B cell (primary cell): ENCODE results near the gene GCHFR. TPM values are rescaled to one million over a fixed set of nuclear protein-coding genes. Genes with fewer than 3 reads are reported as not detected.

Experiments
- ATAC-seq: fragments of 200-7000 bp; cut with Tn5 transposase; one replicate; pipeline ENCODE4 v1.10.0; 2021; ENCODE audit warnings: low read depth, mild to moderate bottlenecking, moderate number of reproducible peaks, moderate library complexity
- CTCF ChIA-PET: fragments of 350-600 bp; sonication (Branson Sonifier 250); formaldehyde crosslinking; loops from one replicate; lab custom pipeline; 2021; ENCODE audit warnings: antibody characterized with exemption, inconsistent platforms; lab: Charles Lee
- POLR2A ChIA-PET: fragments of 350-600 bp; sonication (Branson Sonifier 250); formaldehyde crosslinking; loops from one replicate; lab custom pipeline; 2021; ENCODE audit warnings: antibody characterized with exemption; lab: Charles Lee
- DNase-seq: peaks from one replicate; pipeline ENCODE4 v3.0.0; 2013
- H2AFZ ChIP-seq: 2 replicates; pipeline ENCODE4 v1.6.1; 2012; ENCODE audit warnings: mild to moderate bottlenecking, low read depth, low read length; ENCODE audit not compliant: insufficient read depth, poor library complexity, severe bottlenecking
- H3K27ac ChIP-seq, 2 donors: 1 replicate in 1 of 2; 2 replicates in 1 of 2; pipeline ENCODE4 v1.5.1; 2012 to 2013; ENCODE audit warnings: low read length in 2 of 2, mild to moderate bottlenecking in 2 of 2, moderate library complexity in 1 of 2
- H3K27me3 ChIP-seq, 4 experiments: fragments of 200-600 bp in 1 of 4; sonication (generic) in 1 of 4; replicated peaks in 1 of 4; 1 replicate in 2 of 4; 2 replicates in 2 of 4; pipeline versions ENCODE4 v1.6.1 to v1.7.0; 2013 to 2016; ENCODE audit warnings: low read length in 3 of 4, mild to moderate bottlenecking in 2 of 4, mixed read lengths in 1 of 4, moderate library complexity in 1 of 4; ENCODE audit not compliant: insufficient read depth in 4 of 4, control insufficient read depth in 3 of 4; ENCODE audit errors: control extremely low read depth in 1 of 4
- H3K36me3 ChIP-seq, 2 experiments: replicated peaks in 1 of 2; 1 replicate in 1 of 2; 2 replicates in 1 of 2; pipeline versions ENCODE4 v1.6.1 to v1.7.1; 2013; ENCODE audit warnings: low read length in 1 of 2; ENCODE audit not compliant: insufficient read depth in 2 of 2, control insufficient read depth in 1 of 2; ENCODE audit errors: control extremely low read depth in 1 of 2, extremely low read depth in 1 of 2
- H3K4me1 ChIP-seq, 2 donors: fragments of 200-600 bp in 1 of 2; sonication (generic) in 1 of 2; 1 replicate in 1 of 2; 2 replicates in 1 of 2; pipeline versions ENCODE4 v1.5.1 to v1.6.1; 2013 to 2017; ENCODE audit warnings: low read length in 2 of 2; ENCODE audit not compliant: control insufficient read depth in 2 of 2, insufficient read depth in 2 of 2
- H3K4me2 ChIP-seq: replicated peaks from 2 replicates; pipeline ENCODE3; 2012; ENCODE audit warnings: mild to moderate bottlenecking, low read depth, low read length; ENCODE audit not compliant: poor library complexity, severe bottlenecking
- H3K4me3 ChIP-seq, 5 experiments: fragments of 200-600 bp in 1 of 5; sonication (generic) in 1 of 5; 1 replicate in 3 of 5; 2 replicates in 2 of 5; pipeline versions ENCODE4 v1.5.1 to v1.7.0; 2011 to 2016; ENCODE audit warnings: low read length in 4 of 5, mild to moderate bottlenecking in 4 of 5, low read depth in 2 of 5, control low read depth in 1 of 5, moderate library complexity in 1 of 5; ENCODE audit not compliant: insufficient read depth in 1 of 5; ENCODE audit errors: control extremely low read depth in 1 of 5, extremely low read depth in 1 of 5
- H3K79me2 ChIP-seq: fragments of 200-600 bp; sonication (generic); one replicate; pipeline ENCODE4 v1.6.0; 2016; ENCODE audit warnings: low read length; ENCODE audit not compliant: control insufficient read depth, insufficient read depth
- H3K9ac ChIP-seq: fragments of 200-600 bp; sonication (generic); 2 replicates; pipeline ENCODE4 v1.6.1; 2017; ENCODE audit warnings: mild to moderate bottlenecking, low read length, moderate library complexity
- H3K9me3 ChIP-seq, 3 donors: one replicate each; pipeline versions ENCODE4 v1.6.1 to v1.7.1; 2013; ENCODE audit warnings: low read length in 2 of 3; ENCODE audit not compliant: control insufficient read depth in 2 of 3, insufficient read depth in 1 of 3; ENCODE audit errors: control extremely low read depth in 1 of 3
- H4K20me1 ChIP-seq: 2 replicates; pipeline ENCODE4 v1.6.0; 2012; ENCODE audit warnings: mild to moderate bottlenecking, low read length; ENCODE audit not compliant: insufficient read depth, control insufficient read depth, poor library complexity, severe bottlenecking
- H3K27ac Mint-ChIP-seq: one replicate; pipeline ENCODE4 v1.8.0; 2021; ENCODE audit warnings: mixed read lengths
- H3K27me3 Mint-ChIP-seq: one replicate; pipeline ENCODE4 v1.8.0; 2021; ENCODE audit warnings: mixed read lengths
- H3K4me1 Mint-ChIP-seq: one replicate; pipeline ENCODE4 v1.8.0; 2021; ENCODE audit warnings: mixed read lengths
- H3K4me3 Mint-ChIP-seq: one replicate; pipeline ENCODE4 v1.8.0; 2021; ENCODE audit warnings: mixed read lengths
- H3K9me3 Mint-ChIP-seq: one replicate; pipeline ENCODE4 v1.8.0; 2022; ENCODE audit warnings: mixed read lengths; ENCODE audit not compliant: insufficient read depth
- CTCF ChIP-seq: fragments of 200-600 bp; IDR thresholded peaks from one replicate; pipeline ENCODE4 v1.8.0; 2022; ENCODE audit warnings: antibody characterized with exemption, mild to moderate bottlenecking
- EZH2 ChIP-seq: IDR thresholded peaks from 2 replicates; pipeline ENCODE4 v1.6.1; 2012; ENCODE audit warnings: borderline replicate concordance, low read depth, mild to moderate bottlenecking, moderate library complexity, low read length; ENCODE audit not compliant: insufficient read depth, poor library complexity, severe bottlenecking
- WGBS: methylation state at CpG from one replicate; pipeline ENCODE4 v1.1.5; 2013; ENCODE audit warnings: missing lambda C conversion rate; ENCODE audit not compliant: insufficient coverage; 5-methylcytosine and 5-hydroxymethylcytosine counted together
- intact Hi-C: fragments of 100-400 bp; cut with micrococcal nuclease; formaldehyde crosslinking; loops from one replicate; pipeline ENCODE4 v1.10.0; 2022
- polyA minus RNA-seq: library from RNA; depleted of rRNA, polyadenylated mRNA; stranded (reverse); fragments of >200 nt; gene quantifications from 2 replicates; pipeline ENCODE4 v1.2.3, GENCODE V29; 2012
- polyA plus RNA-seq: library from polyadenylated mRNA; depleted of rRNA; stranded (reverse); fragments of >200 nt; gene quantifications from 2 replicates; pipeline ENCODE4 v1.2.3, GENCODE V29; 2012
- total RNA-seq, 2 donors: library from RNA; stranded (reverse); fragments of 120-200 nt in 1 of 2; gene quantifications; 1 replicate in 1 of 2; 2 replicates in 1 of 2; pipeline versions ENCODE4 v1.2.3 to v1.2.4, GENCODE V29; 2013 to 2022

The GCHFR gene
- total RNA-seq: 23.1 and 23.7 TPM in 2 replicates
- 7.6 TPM for total RNA-seq (2013)
- 6.2 and 14.3 TPM in 2 replicates for polyA plus RNA-seq
- 11.0 and 13.8 TPM in 2 replicates for polyA minus RNA-seq

GRCh38 chr15:40763801-40764628 is at the start of gene GCHFR:
TSS of gene GCHFR (plus strand) at chr15:40764068. CDS start at chr15:40764181, 113 bp downstream.
- peaks cover 0 to 11% of the 10 kb centered on the region in 2 experiments for H3K36me3 ChIP-seq
- H3K4me3 ChIP-seq: peak within 1 kb of the TSS; percentile 51 to 87 (median 78)
- peak within 1 kb of the TSS; percentile 89 for H3K4me3 Mint-ChIP-seq
- no peaks in the 10 kb centered on the region for H3K9me3 Mint-ChIP-seq
- peak within 1 kb of the TSS; percentile 68 for H3K9ac ChIP-seq
- no peaks in the 10 kb centered on the region for H4K20me1 ChIP-seq
- 1% methylated on average over 73 of the region's 75 CpGs for WGBS
- H3K27me3 ChIP-seq: no peaks in the 10 kb centered on the region
- POLR2A ChIA-PET: interaction anchor here (0.6 to 1.6 kb wide), 4 partner anchors 13 to 94 kb away, joined by 3 to 8 read pairs (median 4); partner anchors contain the start of gene RAD51
- peak; percentile 74 for ATAC-seq
- peak within 1 kb of the TSS; percentile 68 for H3K27ac Mint-ChIP-seq
- no peaks in the 10 kb centered on the region for H3K79me2 ChIP-seq
- H3K4me1 Mint-ChIP-seq: peaks cover 32% of the 10 kb centered on the region
- CTCF ChIA-PET: interaction anchor here (1.1 to 4.3 kb wide), 5 partner anchors 14 to 456 kb away, joined by 3 to 24 read pairs (median 4); partner anchors contain the start of genes PLCB2 and RAD51
- peak within 1 kb of the TSS; percentile 99 for H3K4me2 ChIP-seq
- peaks cover 28 to 42% of the 10 kb centered on the region in 2 donors for H3K4me1 ChIP-seq
- TF ChIP-seq EZH2 (no peak), CTCF (peak; percentile 41)
- intact Hi-C loops: loop anchor here (1.0 kb wide), 1 partner anchor 9 kb away; the partner anchor contains the start of gene RMDN3
- peak within 1 kb of the TSS; percentile 92 for H2AFZ ChIP-seq
- no peaks in the 10 kb centered on the region for H3K27me3 Mint-ChIP-seq
- peak within 1 kb of the TSS; percentile 24 to 35 for H3K27ac ChIP-seq
- peak; percentile 76 for DNase-seq
- no peaks in the 10 kb centered on the region for H3K9me3 ChIP-seq
